Coronary artery (tissue), 2 donors: ENCODE data around the gene OR2B2.

Experiments used
- DNase-seq: peaks from one replicate; pipeline ENCODE4 v3.0.0-alpha.2; 2017; ENCODE audit warnings: low spot score
- H3K27ac ChIP-seq, 2 donors: fragments of 200-600 bp; sonication (generic); one replicate each; pipeline ENCODE4 v1.5.1; 2016 to 2019
- H3K4me3 ChIP-seq: fragments of 200-600 bp; sonication (generic); 2 replicates; pipeline ENCODE4 v1.5.1; 2016; ENCODE audit warnings: mild to moderate bottlenecking, moderate library complexity
- TF ChIP-seq, protein P1 (sequence below): fragments of 200-600 bp; sonication (generic); IDR thresholded peaks from one replicate; pipeline ENCODE4 v1.5.1; 2019; ENCODE audit warnings: antibody characterized with exemption

OR2B2 gene

DNA sequence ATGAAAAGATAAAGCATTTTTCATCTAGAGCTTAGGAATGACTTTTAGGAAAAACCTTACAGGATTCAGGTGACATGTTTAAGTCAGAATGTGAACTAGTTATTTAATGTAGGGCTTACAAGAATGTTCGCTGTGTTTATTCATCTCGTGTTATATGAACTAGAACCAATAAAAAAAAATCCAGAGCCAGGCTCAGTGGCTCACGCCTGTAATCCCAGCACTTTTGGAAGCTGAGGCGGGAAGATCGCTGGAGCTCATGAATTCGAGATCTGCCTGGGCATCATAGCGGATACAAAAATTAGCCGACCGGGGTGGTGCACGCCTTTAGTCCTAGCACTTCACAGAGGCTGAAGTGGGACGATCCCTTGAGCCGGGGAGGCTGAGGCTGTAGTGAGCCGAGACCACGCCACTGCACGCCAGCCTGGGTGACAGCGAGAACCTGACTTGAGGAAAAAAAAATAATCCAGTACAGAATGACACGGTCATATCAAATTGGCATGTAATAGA, 46.3 kb downstream of the OR2B2 start:
- DNase-seq = no peak
- TF ChIP-seq, protein P1, sequence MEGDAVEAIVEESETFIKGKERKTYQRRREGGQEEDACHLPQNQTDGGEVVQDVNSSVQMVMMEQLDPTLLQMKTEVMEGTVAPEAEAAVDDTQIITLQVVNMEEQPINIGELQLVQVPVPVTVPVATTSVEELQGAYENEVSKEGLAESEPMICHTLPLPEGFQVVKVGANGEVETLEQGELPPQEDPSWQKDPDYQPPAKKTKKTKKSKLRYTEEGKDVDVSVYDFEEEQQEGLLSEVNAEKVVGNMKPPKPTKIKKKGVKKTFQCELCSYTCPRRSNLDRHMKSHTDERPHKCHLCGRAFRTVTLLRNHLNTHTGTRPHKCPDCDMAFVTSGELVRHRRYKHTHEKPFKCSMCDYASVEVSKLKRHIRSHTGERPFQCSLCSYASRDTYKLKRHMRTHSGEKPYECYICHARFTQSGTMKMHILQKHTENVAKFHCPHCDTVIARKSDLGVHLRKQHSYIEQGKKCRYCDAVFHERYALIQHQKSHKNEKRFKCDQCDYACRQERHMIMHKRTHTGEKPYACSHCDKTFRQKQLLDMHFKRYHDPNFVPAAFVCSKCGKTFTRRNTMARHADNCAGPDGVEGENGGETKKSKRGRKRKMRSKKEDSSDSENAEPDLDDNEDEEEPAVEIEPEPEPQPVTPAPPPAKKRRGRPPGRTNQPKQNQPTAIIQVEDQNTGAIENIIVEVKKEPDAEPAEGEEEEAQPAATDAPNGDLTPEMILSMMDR = no peak
- no peak overlapping the region for H3K27ac ChIP-seq
- H3K4me3 ChIP-seq = peak overlapping the region; percentile 81

DNA sequence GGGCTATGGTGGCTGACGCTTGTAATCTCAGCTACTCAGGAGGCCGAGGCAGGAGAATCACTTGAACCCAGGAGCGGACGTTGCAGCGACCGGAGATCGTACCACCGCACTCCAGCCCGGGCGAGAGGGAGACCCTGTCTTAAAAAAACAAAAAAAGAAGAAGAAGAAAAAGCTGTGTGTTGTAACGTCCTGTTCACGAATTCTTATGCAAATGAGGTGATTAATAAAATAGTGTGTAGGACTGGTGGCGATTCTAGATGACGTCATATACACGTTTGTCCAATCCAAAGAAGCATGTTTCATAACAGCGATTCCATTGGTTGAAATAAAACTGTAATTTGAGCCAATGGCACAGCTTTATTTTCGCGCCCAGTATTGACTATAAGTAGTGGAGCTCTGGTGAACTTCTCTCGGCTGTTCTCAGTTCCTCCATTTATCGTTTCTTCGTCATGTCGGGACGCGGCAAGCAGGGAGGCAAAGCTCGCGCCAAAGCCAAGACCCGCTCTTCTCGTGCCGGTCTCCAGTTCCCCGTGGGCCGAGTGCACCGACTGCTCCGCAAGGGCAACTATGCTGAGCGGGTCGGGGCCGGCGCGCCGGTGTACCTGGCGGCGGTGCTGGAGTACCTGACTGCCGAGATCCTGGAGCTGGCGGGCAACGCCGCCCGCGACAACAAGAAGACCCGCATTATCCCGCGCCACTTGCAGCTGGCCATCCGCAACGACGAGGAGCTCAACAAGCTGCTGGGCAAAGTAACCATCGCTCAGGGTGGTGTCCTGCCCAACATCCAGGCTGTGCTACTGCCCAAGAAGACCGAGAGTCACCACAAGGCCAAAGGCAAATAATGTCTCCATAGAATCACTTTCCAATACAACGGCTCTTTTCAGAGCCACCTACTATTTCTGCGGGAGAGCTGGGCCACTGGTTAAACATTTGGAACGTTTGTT, 47.0 kb downstream of the OR2B2 start:
- Histone ChIP-seq H3K27ac (peak overlapping the region; percentile 28 to 64), H3K4me3 (peak overlapping the region; percentile 81)
- DNase-seq = peak; percentile 82
- TF ChIP-seq, protein P1 = no peak

DNA sequence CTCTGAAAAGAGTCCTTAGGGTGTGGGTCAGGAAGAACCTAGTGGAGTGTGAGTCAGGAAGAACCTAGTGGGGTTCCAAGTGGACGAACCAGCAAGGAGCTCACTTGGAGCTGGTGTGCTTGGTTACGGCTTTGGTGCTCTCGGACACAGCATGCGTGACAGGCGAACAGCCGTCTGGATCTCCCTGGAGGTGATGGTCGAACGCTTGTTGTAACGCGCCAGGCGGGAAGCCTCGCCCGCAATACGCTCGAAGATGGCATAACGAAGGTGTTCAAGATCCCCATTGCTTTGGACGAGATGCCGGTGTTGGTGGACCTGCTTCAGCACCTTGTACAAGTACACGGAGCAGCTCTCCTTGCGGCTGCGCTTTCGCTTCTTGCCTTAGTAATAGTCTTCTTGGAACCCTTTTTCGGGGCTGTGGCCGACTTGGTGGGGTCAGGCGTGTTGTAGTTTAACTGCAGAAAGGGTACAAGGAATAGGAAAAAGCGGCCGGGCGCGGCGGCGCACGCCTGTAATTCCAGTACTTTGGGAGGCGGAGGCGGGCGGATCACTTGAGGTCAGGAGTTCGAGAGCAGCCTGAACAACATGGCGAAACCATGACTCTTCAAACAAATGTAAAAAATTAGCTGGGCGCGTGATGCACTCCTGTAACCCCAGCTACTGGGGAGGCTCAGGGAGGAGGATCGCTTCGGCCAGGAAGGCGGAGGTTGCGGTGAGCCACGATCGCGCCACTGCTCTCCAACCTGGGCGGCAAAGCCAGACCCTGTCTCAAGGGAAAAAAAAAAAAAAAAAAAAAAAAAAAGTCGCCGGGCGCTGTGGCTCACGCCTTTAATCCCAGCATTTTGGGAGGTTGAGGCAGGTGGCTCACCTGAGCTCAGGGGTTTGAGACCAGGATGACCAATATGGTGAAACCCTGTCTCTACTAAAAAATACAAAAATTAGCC, 48.0 kb downstream of the OR2B2 start:
- Histone ChIP-seq H3K4me3 (peak overlapping the region; percentile 81), H3K27ac (peak overlapping the region; percentile 28 to 64)
- DNase-seq = peak; percentile 75
- TF ChIP-seq, protein P1 = no peak

DNA sequence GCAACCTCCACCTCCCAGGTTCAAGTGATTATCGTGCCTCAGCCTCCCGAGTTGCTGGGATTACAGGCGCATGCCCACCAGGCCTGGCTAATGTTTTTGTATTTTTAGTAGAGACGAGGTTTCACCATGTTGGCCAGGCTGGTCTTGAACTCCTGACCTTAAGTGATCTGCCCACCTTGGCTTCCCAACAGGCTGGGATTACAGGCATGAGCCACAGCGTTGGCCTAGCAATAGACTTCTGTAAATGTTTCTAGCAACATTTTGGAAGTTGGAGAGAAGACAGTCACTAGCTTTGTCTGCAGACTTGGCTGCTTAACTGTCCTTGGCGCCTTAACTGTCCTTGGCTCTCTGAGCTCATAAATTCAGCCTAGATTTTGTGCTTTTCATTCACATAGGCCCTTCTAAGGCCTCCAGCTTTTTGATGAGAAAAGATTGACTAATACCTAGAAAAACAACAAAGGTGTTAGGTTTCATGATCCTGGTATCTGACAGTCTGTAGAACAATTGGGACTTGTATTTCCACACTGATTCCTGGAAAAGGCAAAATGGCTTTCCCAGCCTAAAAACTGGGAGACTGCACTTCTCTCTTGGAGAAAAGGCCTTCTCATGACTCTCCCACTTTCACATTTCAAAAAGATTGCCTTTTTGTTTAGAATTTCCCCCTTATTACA, 49.7 kb downstream of the OR2B2 start:
- no peak overlapping the region for H3K4me3 ChIP-seq
- H3K27ac ChIP-seq = no peak overlapping the region
- no peak for DNase-seq
- TF ChIP-seq, protein P1 = no peak

DNA sequence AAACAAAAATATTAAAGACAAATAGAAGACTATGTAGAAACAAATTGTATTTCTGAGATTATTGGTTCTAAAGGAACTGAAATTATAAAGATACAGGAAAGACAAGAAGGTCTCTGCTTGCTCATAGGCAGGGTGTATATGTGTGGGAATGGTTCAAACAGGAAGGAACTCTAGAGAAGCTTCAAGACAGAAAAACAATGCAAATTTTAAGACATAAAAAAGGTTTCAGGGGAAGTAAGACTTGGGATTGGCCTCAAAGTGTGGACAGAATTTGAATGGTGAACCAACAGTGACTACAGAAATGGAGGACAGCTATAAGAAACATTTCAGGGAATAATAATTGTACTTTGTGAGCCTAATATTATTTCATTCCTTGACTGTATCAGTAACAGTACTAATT, 50.3 kb downstream of the OR2B2 start:
- TF ChIP-seq, protein P1 = no peak
- no peak for DNase-seq
- no peak overlapping the region for H3K4me3 ChIP-seq
- H3K27ac ChIP-seq = no peak overlapping the region

DNA sequence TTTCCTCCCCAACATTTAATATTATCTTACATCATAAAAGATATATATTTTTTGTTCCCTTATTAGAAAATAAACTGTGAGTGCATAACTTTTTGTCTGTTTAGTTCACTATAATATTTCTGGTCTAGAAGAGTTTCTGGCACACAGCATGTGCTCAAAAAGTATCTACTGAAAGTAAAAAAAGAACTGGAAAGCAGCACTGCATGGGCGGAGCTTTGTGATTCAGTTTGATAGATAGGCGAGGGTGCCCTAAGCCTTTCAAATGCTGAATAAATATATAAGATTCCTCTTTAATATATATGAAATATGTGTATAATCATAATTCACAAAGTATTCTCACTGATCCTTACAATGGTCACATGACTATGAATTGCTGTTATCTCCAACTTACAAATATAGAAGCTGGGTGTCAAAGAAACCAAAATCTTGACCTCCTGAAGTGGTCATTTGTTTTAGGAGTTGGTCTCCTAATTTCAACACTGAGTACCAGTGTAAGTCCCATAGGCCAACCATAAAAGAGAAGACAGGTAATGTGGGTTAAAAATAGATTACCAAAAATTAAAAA, 50.8 kb downstream of the OR2B2 start:
- TF ChIP-seq, protein P1 = no peak
- no peak overlapping the region for H3K27ac ChIP-seq
- H3K4me3 ChIP-seq = no peak overlapping the region
- no peak for DNase-seq
